Measurements from ENCODE around the gene FNDC8. TPM values are rescaled to one million over a fixed set of nuclear protein-coding genes. Genes with fewer than 3 reads are reported as not detected.
"Not testable (repeated sequence)": the region's sequence is repeated elsewhere in the genome, so short reads cannot be mapped to it uniquely, and the experiment has no call there.

FNDC8 gene
- total and polyA plus RNA-seq, 2 donors (not counting 1 experiment from before 2014, with no cell fraction given) = not detected

DNA sequence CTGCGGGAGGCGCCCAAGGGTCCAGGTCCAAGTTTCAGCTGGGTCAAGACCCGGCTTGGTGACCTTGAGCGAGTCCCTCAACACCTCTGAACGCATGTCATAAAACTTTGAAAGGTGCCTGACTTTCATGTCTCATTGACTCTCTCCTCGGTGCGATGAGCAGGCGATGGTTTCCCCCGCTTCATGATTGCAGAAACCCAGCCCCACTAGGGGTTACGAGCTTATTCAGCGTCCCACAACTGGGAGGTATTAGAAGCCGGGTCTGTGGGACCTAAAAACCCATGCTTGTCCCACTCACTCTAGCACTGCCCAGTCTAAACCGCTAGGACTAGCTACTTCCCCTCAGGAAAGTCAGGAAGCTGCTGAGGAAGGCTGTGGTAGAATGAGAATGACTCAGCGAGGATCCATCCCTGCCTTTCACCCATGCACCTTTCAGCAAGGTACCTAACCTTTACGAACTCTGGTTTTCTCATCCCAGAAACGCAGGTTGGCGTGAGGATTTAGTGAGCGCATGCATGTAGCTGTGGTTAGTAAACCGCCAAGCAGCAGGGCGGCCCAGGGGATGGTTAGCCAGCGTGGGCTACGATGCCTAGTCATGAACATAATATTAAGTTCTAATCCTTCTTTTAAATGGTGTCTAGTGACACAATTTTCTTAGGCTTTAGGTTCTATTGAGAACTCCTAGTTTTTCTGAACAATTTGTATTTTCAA, 31.7 kb upstream of the FNDC8 start:
- Histone ChIP-seq H3K27me3 (replicated peaks in 1 of 4; ENCODE audit: control extremely low read depth in 1 of 4, control insufficient read depth in 3 of 4, insufficient read depth in 4 of 4, low read length in 3 of 4) (no peaks in the 10 kb centered on the region), H3K9me3 (ENCODE audit: control extremely low read depth in 1 of 3, control insufficient read depth in 2 of 3, insufficient read depth in 1 of 3, low read length in 2 of 3) (no peaks in the 10 kb centered on the region), H2AFZ (ENCODE audit: insufficient read depth, low read depth, low read length, poor library complexity, severe bottlenecking) (peak overlapping the region; percentile 94), H3K4me3 (ENCODE audit: control extremely low read depth in 1 of 5, extremely low read depth in 1 of 5, insufficient read depth in 1 of 5, low read depth in 2 of 5, low read length in 4 of 5) (peak overlapping the region; percentile 48 to 76 (median 66)), H3K4me1 (ENCODE audit: control insufficient read depth in 2 of 2, insufficient read depth in 2 of 2, low read length in 2 of 2) (peaks cover 17 to 21% of the 10 kb centered on the region in 2 donors), H4K20me1 (ENCODE audit: control insufficient read depth, insufficient read depth, low read length, poor library complexity, severe bottlenecking) (no peaks in the 10 kb centered on the region), H3K9ac (ENCODE audit: low read length) (peak overlapping the region; percentile 75), H3K27ac (ENCODE audit: low read length in 2 of 2) (peak overlapping the region; percentile 72 to 92), H3K36me3 (replicated peaks in 1 of 2; ENCODE audit: control extremely low read depth in 1 of 2, control insufficient read depth in 1 of 2, extremely low read depth in 1 of 2, insufficient read depth in 2 of 2, low read length in 1 of 2) (no peaks in the 10 kb centered on the region), H3K79me2 (ENCODE audit: control insufficient read depth, insufficient read depth, low read length) (peaks cover 44% of the 10 kb centered on the region), H3K4me2 (replicated peaks; ENCODE audit: low read depth, low read length, poor library complexity, severe bottlenecking) (peak overlapping the region; percentile 96)
- Mint-ChIP-seq H3K27me3 (no peaks in the 10 kb centered on the region), H3K9me3 (ENCODE audit: insufficient read depth) (no peaks in the 10 kb centered on the region), H3K27ac (peak overlapping the region; percentile 91), H3K4me3 (peak overlapping the region; percentile 93), H3K4me1 (peaks cover 36% of the 10 kb centered on the region)
- POLR2A ChIA-PET = interaction anchor here (0.9 to 1.6 kb wide), 6 partner anchors 16 to 128 kb away, joined by 3 to 6 read pairs (median 3); partner anchors contain the start of genes CCT6B, LIG3, RAD51D and ZNF830
- peak; percentile 10 for ATAC-seq (ENCODE audit: low read depth)
- no peak for DNase-seq
- WGBS (ENCODE audit: insufficient coverage) = 0% methylated on average over 10 of the region's 22 CpGs
- CTCF ChIA-PET = interaction anchor here (0.8 to 5.2 kb wide), 34 partner anchors 14 to 548 kb away, joined by 3 to 70 read pairs (median 4); partner anchors contain the start of genes LIG3, NLE1 and RFFL
- intact Hi-C loops (cut with micrococcal nuclease) = loop anchor here (1.0 to 2.0 kb wide), 9 partner anchors 30 to 497 kb away; partner anchors contain the start of genes AP2B1, CCT6B, LIG3 and NLE1
- TF ChIP-seq EZH2 (IDR thresholded peaks at IDR 0.05; ENCODE audit: borderline replicate concordance, insufficient read depth, low read depth, low read length, poor library complexity, severe bottlenecking) = no peak
- TF ChIP-seq, protein P1, sequence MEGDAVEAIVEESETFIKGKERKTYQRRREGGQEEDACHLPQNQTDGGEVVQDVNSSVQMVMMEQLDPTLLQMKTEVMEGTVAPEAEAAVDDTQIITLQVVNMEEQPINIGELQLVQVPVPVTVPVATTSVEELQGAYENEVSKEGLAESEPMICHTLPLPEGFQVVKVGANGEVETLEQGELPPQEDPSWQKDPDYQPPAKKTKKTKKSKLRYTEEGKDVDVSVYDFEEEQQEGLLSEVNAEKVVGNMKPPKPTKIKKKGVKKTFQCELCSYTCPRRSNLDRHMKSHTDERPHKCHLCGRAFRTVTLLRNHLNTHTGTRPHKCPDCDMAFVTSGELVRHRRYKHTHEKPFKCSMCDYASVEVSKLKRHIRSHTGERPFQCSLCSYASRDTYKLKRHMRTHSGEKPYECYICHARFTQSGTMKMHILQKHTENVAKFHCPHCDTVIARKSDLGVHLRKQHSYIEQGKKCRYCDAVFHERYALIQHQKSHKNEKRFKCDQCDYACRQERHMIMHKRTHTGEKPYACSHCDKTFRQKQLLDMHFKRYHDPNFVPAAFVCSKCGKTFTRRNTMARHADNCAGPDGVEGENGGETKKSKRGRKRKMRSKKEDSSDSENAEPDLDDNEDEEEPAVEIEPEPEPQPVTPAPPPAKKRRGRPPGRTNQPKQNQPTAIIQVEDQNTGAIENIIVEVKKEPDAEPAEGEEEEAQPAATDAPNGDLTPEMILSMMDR (IDR thresholded peaks at IDR 0.05) = no peak

DNA sequence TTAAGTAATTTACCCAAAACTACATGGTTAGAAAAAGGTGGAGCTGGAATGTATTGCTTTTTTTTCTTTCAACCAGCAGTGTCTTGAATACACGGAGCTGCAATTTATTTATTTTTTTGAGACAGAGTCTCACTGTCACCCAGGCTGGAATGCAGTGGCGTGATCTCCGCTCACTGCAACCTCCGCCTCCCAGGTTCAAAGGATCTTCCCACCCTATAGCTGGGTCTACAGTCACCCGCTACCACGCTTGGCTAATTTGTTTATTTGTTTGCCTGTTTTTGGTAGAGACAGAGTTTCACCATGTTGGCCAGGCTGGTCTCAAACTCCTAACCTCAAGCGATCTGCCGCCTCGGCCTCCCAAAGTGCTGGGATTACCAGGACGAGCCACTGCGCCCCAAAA, 30.7 kb upstream of the FNDC8 start:
- H3K79me2 ChIP-seq (ENCODE audit: control insufficient read depth, insufficient read depth, low read length) = peaks cover 34% of the 10 kb centered on the region
- H3K9me3 Mint-ChIP-seq (ENCODE audit: insufficient read depth); H3K4me3 ChIP-seq (ENCODE audit: control extremely low read depth in 1 of 5, extremely low read depth in 1 of 5, insufficient read depth in 1 of 5, low read depth in 2 of 5, low read length in 4 of 5); H2AFZ ChIP-seq (ENCODE audit: insufficient read depth, low read depth, low read length, poor library complexity, severe bottlenecking); H3K4me3 Mint-ChIP-seq; H4K20me1 ChIP-seq (ENCODE audit: control insufficient read depth, insufficient read depth, low read length, poor library complexity, severe bottlenecking); intact Hi-C loops (cut with micrococcal nuclease); H3K9me3 ChIP-seq (ENCODE audit: control extremely low read depth in 1 of 3, control insufficient read depth in 2 of 3, insufficient read depth in 1 of 3, low read length in 2 of 3); H3K36me3 ChIP-seq (replicated peaks in 1 of 2; ENCODE audit: control extremely low read depth in 1 of 2, control insufficient read depth in 1 of 2, extremely low read depth in 1 of 2, insufficient read depth in 2 of 2, low read length in 1 of 2); H3K9ac ChIP-seq (ENCODE audit: low read length); H3K4me2 ChIP-seq (replicated peaks; ENCODE audit: low read depth, low read length, poor library complexity, severe bottlenecking); ATAC-seq (ENCODE audit: low read depth); DNase-seq; H3K27me3 ChIP-seq (replicated peaks in 1 of 4; ENCODE audit: control extremely low read depth in 1 of 4, control insufficient read depth in 3 of 4, insufficient read depth in 4 of 4, low read length in 3 of 4); H3K27ac ChIP-seq (ENCODE audit: low read length in 2 of 2); H3K27me3 Mint-ChIP-seq; H3K27ac Mint-ChIP-seq: not testable (repeated sequence)
- POLR2A ChIA-PET = interaction anchor here (0.6 kb wide), 1 partner anchor 80 kb away, joined by 3 read pairs; no protein-coding TSS in a partner anchor
- peaks cover 17 to 21% of the 10 kb centered on the region in 2 donors for H3K4me1 ChIP-seq (ENCODE audit: control insufficient read depth in 2 of 2, insufficient read depth in 2 of 2, low read length in 2 of 2)
- CTCF ChIA-PET = interaction anchor here (1.2 to 5.2 kb wide), 12 partner anchors 18 to 549 kb away, joined by 3 to 70 read pairs (median 6); no protein-coding TSS in a partner anchor
- H3K4me1 Mint-ChIP-seq = peaks cover 33% of the 10 kb centered on the region
- WGBS (ENCODE audit: insufficient coverage) = 97% methylated on average over 6 of the region's 11 CpGs
